HL-60/S4 treated with phorbol 12-myristate 13-acetate at 8.2 ng/mL for 4 days and 3 days (cell line): ENCODE results near the gene MYO1F.
"Not testable (repeated sequence)": the region's sequence is repeated elsewhere in the genome, so short reads cannot be mapped to it uniquely, and the experiment has no call there.

ENCODE experiments used
- in situ Hi-C: fragments of 300-500 bp; cut with MboI; formaldehyde crosslinking; loops from 2 replicates; pipeline ENCODE4 v1.15.0; 2022; ENCODE audit warnings: low sequenced_read_pairs

Gene MYO1F

GRCh38 chr19:8605514-8605913 lies 28.3 kb upstream of the MYO1F start:
- in situ Hi-C loops = loop anchor here (25.0 kb wide), 1 partner anchor 482 kb away; the partner anchor contains the start of gene OR1M1

DNA sequence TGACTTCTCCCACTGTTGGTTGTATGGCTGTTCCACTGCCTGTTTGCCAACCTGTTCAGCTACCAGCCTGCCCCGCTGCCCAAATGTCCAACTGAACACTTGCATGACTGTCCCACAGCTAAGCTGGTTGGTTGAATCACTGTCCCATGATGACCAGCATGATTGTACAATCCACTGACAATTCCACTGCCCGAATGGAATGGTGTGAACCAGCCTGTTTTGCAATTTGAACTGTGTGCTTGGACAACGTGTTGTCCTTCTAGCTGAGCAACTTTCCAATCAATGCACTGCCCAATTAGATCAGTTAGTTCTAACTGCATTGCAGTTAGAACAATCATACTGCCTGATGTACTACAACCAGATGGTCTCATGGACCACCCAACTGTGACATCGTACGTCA lies 24.6 kb upstream of the MYO1F start:
- in situ Hi-C loops = loop anchor here (25.0 kb wide), 1 partner anchor 486 kb away; the partner anchor contains the start of gene OR1M1

DNA sequence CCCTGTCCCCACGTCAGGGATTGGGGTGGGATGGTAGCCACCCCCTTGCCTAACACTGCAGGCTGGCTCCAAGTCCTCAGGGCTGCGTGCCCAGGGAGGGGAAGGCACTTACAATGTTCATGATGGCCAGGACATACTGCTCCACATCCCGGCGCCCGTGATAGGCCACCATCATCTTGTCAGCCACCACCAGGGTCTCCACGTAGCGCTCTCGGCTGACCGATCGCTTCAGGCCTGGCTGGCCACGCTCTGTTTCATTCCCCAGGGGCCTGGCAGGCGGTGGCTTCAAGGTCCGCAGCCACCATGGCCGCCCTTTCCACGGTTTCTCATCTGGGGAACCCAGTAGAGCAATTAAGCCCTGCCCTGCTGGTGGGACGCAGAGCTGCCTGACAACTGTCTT lies 23.6 kb upstream of the MYO1F start:
- in situ Hi-C loops = loop anchor here (25.0 kb wide), 1 partner anchor 486 kb away; the partner anchor contains the start of gene OR1M1

DNA sequence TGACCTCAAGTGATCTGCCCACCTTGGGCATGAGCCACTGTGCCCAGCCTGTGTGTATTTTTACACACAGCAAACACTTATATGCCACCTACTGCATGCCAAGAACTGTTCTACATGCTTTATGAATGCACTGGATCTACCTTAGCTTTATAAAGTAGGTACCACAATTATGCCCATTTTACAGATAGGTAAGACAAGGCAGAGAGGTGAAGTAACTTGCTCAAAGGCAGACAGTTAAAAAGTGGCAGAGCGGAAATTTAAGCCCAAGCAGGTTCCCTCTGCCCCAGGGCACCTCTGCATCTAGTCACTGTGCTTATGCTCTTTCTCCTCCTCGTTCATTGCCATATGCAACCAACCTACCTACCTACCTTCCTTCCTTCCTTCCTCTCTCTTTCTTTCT lies 22.8 kb upstream of the MYO1F start:
- in situ Hi-C loops = loop anchor here (25.0 kb wide), 1 partner anchor 487 kb away; the partner anchor contains the start of gene OR1M1

DNA sequence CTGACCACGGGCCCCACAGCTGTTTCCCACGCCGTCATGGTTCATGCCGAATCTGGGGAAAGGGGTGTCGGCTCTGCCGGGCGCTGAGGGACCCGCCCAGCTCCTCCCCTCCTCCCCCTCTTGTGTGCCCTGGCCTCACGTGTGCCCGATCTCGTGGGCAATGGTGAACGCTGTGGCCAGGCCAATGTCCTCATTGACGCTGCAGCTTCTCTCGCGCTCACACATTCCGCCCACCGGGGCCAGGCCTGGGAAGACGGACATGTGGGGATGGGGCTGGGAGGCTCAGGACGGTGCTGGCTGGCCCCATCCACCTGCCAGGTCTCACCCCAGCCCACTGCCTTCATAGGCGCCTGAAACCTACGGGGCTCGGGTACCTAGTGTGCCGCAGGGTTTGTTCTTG lies 18.9 kb upstream of the MYO1F start:
- in situ Hi-C loops = no loop called here

GRCh38 chr19:8595651-8596050 lies 18.4 kb upstream of the MYO1F start:
- in situ Hi-C loops = no loop called here

- in situ Hi-C loops = no loop called here
Measured at GRCh38 chr19:8593931-8594330, 16.7 kb upstream of the MYO1F start.

GRCh38 chr19:8592231-8593009 lies 15.2 kb upstream of the MYO1F start:
- in situ Hi-C loops = no loop called here

DNA sequence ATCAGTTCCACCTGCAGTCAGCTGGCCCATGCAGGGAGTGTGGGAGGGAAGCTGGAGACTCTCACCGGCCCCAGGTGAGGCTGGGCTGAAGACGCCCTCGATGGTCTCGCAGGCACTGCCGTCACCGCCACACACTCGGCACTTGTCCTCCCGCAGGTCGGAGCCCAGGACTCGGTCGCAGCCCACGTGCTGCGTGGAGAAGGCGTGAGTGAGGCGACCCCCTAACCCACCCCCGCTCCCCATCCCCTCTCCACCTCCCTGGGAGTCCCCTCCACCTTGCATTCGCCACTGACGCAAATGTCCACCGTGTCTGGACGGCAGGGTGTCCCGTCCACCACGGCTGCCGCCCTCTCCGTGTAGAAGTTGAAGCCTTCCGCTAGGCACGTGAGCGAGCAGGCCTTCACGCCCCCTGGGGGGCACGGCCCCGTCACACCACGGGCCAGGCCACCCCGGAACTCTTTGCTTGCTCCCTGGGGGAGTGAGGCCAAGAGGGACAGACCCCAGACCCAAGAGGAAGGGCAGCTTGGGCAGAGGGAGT lies 12.0 kb upstream of the MYO1F start:
- in situ Hi-C loops = no loop called here

- in situ Hi-C loops = no loop called here
Measured at GRCh38 chr19:8585894-8586750, 8.9 kb upstream of the MYO1F start.

GRCh38 chr19:8584965-8585893 lies 8.0 kb upstream of the MYO1F start:
- in situ Hi-C loops = no loop called here

DNA sequence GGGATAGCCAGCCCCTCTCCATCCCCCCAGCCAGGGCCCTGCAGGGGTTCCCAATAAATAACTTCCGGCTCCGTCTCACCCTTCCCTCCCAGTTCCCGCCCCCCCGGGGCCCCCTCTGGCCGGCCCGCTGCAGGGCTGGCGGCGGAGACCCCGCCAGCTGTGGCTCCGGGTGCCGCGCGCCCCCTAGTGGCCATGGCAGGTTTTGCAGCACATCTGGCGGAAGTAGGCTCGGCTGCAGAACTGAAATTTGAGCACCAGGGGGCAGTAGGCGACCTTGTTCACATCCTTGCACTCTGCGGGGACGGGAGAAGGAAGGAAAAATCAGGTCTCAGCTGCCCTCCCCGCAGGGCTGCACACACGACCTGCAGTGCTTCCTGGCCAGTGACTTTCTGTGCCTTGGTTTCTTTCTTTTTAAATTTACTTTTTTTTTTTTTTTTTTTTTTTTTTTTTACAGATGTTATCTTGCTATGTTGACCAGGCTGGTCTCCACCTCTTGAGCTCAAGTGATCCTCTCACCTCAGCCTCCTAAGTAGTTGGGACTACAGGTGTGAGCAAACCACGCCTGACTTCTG lies 3.6 kb upstream of the MYO1F start:
- in situ Hi-C loops = no loop called here

DNA sequence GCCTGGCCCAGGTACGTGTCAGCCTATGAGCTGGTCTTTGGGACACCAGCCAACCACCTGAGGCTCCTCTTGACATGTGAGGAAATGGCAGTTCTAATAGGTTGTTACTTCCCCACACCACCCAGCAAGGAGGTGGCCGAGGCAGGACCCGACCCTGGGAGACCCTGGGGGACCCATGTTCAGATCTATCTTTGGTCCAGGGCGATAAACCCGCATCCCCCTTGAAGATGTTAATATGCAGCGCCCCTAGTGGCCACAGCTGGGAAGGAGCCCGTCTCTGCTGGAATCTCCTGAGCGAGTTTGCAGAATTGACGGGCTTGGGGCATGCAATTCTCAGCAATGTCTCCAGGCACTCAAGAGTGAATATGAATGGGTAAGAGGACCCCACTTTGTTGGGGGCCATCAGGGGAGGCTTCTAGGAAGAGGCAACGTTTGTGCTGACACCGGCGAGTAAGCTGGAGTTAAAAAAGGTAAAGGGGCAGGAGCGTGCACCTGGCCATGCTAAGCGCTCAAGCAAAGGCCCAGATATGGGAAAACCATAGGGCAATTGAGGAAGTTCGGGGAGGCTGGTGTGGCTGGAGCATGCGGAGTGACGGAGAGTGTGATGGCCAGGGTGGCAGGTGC lies 1.5 kb upstream of the MYO1F start:
- in situ Hi-C loops = no loop called here

DNA sequence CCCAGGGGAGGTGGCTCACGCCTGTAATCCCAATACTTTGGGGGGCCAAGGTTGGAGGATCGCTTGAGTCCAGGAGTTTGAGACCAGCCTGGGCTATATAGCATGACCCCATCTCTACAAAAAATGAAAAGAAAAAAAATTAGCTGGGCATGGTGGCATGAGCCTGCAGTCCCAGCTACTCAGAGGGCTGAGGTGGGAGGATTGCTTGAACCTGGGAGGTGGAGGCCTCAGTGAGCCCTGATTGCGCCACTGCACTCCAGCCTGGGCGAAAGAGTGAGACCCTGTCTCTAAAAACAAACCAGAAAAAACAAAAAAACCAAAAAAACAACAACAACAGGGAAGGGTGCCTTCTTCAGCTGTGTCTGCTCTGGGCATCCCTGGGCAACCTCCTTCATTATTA lies 499 bp upstream of the MYO1F start:
- in situ Hi-C loops = no loop called here

DNA sequence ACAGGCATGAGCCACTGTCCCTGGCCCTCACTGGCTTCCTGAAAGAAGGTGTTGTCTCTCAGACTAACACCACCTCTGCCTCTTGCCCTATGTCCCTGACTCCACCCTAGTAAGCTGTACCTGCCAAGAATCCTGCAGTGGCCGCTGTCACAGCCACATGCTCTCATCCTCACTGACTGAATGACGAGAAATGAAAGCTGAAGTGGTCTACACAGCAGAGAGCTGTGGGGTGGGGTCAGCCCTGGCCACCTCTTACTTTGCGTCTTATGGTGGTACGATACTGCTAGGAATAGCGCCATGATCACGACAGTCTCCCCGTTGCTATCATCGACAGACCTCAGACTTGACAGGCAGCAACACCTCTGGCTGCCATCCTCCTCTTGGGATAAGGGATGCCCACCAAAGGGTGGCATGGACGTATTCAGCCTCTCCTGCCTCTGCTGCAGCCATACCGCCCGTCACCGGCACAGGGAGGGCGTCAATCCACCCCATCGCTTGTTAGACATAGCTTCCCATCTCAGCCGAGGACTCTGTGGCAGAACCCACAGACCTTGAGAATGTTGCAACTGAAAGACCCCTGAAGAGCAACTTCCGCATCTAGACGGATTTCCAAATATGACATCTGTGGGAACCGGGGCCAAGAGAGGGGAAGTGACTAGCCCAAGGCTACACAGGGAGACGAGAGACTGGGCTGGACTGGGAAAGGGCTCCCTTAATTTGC lies 809 bp downstream of the MYO1F start:
- in situ Hi-C loops = no loop called here

DNA sequence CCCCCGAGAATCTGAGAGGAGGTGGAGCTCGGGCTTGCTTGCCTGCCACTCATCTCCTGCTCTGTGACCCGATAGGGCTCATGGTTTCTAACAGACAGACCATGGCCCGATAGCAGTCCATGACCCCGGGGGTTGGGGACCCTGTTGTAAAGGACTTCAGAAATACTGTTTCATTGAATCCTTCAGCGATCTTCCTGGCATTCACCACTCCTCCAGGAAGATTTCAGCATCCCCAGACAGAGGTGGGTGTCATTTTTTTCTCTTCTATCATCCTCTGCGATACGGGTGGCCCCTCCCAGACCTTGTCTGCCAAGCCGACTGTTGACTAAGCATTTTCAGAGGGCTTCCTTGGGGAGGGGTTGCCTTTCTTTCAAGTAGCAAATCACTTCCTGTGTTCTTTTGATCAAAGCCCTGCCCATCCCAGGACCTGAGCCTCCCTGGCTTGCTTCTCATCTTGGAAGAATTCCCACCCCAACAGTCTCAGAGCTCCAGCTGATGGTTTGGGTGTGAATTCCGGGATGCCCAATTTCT lies 1.7 kb downstream of the MYO1F start:
- in situ Hi-C loops = no loop called here

- in situ Hi-C loops = not testable (repeated sequence)
Measured at GRCh38 chr19:8574619-8574922, 2.7 kb downstream of the MYO1F start.

DNA sequence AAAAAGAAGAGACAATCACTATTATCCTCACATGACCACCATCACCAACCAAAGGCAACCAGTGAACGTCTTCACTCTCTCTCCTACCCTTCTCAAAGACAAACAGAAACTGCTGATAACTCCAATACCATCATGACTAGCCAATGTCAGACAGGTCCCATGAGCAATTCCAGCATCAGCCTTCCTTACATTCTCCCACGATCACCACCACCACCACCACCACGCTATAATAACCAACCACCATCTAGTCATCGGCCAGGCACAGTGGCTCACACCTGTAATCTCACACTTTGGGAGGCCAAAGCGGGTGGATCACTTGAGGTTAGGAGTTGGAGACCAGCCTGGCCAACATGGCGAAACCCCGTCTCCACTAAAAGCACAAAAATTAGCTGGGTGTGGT lies 3.9 kb downstream of the MYO1F start:
- in situ Hi-C loops = no loop called here

- in situ Hi-C loops = no loop called here
Measured at GRCh38 chr19:8571006-8571411, 6.2 kb downstream of the MYO1F start.
